Osteoblast (primary cell): ENCODE data around the gene SH3TC1. TPM values are rescaled to one million over a fixed set of nuclear protein-coding genes. Genes with fewer than 3 reads are reported as not detected.
A peak's percentile ranks its signal among the peaks of the same experiment; 100 is the strongest.

ENCODE experiments used
- DNase-seq: peaks from one replicate; pipeline ENCODE4 v3.0.0; 2011; ENCODE audit warnings: low spot score, mixed read lengths; ENCODE audit not compliant: insufficient read length; ENCODE audit errors: missing footprints
- H2AFZ ChIP-seq: 2 replicates; pipeline ENCODE4 v1.6.0; 2011; ENCODE audit warnings: mild to moderate bottlenecking, low read length
- H3K27ac ChIP-seq: 2 replicates; pipeline ENCODE4 v1.5.1; 2011; ENCODE audit warnings: mild to moderate bottlenecking, low read depth, low read length, moderate library complexity
- H3K27me3 ChIP-seq: 2 replicates; pipeline ENCODE4 v1.6.0; 2012; ENCODE audit warnings: mild to moderate bottlenecking, control low read depth, inconsistent platforms, low read length, moderate library complexity; ENCODE audit not compliant: insufficient read depth
- H3K36me3 ChIP-seq: 2 replicates; pipeline ENCODE4 v1.5.1; 2011; ENCODE audit warnings: mild to moderate bottlenecking, low read length, control low read depth, moderate library complexity; ENCODE audit not compliant: insufficient read depth
- H3K4me1 ChIP-seq: 2 replicates; pipeline ENCODE4 v1.5.1; 2011; ENCODE audit warnings: mild to moderate bottlenecking, low read length, control low read depth, moderate library complexity; ENCODE audit not compliant: insufficient read depth
- H3K4me2 ChIP-seq: 2 replicates; pipeline ENCODE4 v1.6.0; 2011; ENCODE audit warnings: mild to moderate bottlenecking, low read length; ENCODE audit not compliant: insufficient read depth
- H3K4me3 ChIP-seq: fragments of 200-600 bp; sonication (generic); 3 replicates; pipeline ENCODE4 v1.5.1; 2012; ENCODE audit warnings: mild to moderate bottlenecking, low read length, inconsistent platforms; ENCODE audit not compliant: insufficient read depth
- H3K79me2 ChIP-seq: 2 replicates; pipeline ENCODE4 v1.6.0; 2012; ENCODE audit warnings: mild to moderate bottlenecking, low read length, control low read depth, inconsistent platforms; ENCODE audit not compliant: insufficient read depth
- H3K9me3 ChIP-seq: 2 replicates; pipeline ENCODE4 v1.5.1; 2011; ENCODE audit warnings: low read depth, low read length, control low read depth
- H4K20me1 ChIP-seq: 2 replicates; pipeline ENCODE4 v1.6.0; 2012; ENCODE audit warnings: mild to moderate bottlenecking, low read length, control low read depth; ENCODE audit not compliant: insufficient read depth
- total RNA-seq: library from RNA; depleted of rRNA; stranded (reverse); fragments of >200 nt; gene quantifications from 2 replicates; pipeline ENCODE4 v1.2.3, GENCODE V29; 2012
- TF ChIP-seq, protein P1 (sequence below): IDR thresholded peaks from 2 replicates; pipeline ENCODE4 v1.5.1; 2011; ENCODE audit warnings: mild to moderate bottlenecking, low read depth, low read length, moderate library complexity; ENCODE audit errors: extremely low read depth

The SH3TC1 gene
- total RNA-seq, 1 donor: 3.6 TPM

DNA sequence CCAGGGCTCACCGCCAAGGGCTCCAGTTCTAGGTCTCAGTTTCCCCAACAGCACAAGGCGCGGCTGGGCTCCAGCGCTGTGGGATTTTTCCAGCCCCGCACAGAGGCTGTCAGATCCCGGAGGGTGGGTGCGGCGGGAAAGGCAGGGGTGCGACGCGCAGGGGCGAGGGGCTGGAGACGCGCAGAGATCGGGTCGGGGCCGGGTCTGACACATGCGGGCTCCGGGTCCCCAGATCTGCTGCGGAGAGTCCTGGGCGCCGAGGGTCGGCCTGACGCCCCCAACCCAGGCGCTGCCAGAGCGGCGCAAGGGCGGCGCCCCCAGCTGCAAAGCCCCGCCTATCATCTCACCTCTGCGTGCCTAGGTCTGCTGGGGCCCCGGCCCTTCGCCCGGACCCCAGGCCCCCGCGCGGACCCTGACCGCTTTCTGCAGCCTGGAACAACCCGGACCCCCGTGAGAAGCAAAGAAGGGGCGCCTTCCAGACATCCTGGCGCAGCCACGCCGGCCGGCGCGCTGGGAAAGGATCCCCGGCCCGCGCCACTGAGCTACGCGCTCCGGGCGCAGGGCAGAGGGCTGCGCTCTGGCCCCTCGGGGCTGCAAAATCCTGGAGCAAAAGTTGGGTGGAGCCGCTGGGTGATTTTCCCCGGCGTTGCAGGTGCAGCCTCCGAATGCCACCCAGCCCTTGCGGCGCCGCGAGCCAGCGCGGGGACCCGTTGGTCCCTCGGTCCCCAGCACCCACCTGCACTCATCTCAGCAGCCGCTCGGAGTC lies 41.0 kb upstream of the SH3TC1 start:
- Histone ChIP-seq H3K79me2 (no peaks in the 10 kb centered on the region), H3K4me1 (peaks cover 10% of the 10 kb centered on the region), H3K4me2 (peak overlapping the region; percentile 72), H2AFZ (peak overlapping the region; percentile 22), H3K36me3 (no peaks in the 10 kb centered on the region), H3K4me3 (peak overlapping the region; percentile 89), H4K20me1 (no peaks in the 10 kb centered on the region), H3K9me3 (no peaks in the 10 kb centered on the region), H3K27ac (no peak overlapping the region), H3K27me3 (peaks cover 33% of the 10 kb centered on the region)
- DNase-seq: peak; percentile 79
- TF ChIP-seq, protein P1, sequence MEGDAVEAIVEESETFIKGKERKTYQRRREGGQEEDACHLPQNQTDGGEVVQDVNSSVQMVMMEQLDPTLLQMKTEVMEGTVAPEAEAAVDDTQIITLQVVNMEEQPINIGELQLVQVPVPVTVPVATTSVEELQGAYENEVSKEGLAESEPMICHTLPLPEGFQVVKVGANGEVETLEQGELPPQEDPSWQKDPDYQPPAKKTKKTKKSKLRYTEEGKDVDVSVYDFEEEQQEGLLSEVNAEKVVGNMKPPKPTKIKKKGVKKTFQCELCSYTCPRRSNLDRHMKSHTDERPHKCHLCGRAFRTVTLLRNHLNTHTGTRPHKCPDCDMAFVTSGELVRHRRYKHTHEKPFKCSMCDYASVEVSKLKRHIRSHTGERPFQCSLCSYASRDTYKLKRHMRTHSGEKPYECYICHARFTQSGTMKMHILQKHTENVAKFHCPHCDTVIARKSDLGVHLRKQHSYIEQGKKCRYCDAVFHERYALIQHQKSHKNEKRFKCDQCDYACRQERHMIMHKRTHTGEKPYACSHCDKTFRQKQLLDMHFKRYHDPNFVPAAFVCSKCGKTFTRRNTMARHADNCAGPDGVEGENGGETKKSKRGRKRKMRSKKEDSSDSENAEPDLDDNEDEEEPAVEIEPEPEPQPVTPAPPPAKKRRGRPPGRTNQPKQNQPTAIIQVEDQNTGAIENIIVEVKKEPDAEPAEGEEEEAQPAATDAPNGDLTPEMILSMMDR: no peak

DNA sequence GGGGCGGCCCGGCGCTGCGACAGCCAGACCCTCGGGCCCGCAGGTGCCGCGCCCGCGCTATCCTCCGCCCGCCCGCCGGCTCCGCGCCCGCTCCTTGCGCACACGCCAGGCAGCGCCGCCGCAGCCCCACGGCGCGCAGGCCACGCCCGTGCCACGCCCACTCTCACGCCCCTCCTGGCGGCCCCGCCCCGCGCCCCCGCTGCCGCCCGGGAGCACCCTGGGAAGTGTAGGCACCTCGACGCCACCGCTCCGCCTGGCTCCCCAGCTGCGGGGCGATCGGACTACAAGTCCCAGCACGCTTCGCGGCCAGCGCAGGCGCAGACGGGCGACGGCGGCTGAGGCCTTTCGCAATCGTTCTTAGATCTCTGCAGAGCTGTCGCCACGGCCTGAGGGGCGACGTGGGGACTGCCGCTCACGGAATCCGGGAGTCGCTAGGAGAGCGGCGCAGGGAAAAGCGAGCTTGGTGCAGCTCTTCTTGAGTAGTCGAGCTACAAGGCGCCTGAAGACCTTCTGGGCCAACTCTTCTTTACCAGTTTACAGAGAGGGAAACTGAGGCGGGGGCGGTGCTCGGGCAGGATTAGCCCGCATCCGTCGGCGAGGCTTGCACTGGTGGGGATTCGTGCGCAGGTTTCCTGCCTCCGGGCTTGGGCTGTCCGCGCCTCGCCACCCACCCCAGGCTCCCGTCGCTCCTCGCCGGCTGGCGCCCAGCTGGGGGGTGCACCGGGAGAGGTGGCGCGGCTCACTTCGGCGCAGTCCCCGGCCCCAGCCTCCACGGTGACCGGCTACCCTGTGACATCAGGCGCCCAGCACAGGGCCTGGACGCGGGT lies 40.2 kb upstream of the SH3TC1 start, which contains the start of gene ABLIM2:
ABLIM2 (minus strand) TSS at position 104 of the 827 bp plus-strand sequence. CDS start 124 bp downstream, outside the sequence.
- Histone ChIP-seq H4K20me1 (no peaks in the 10 kb centered on the region), H3K27me3 (peaks cover 27% of the 10 kb centered on the region), H3K4me1 (peaks cover 10% of the 10 kb centered on the region), H3K4me3 (peak within 1 kb of the TSS; percentile 89), H2AFZ (peak within 1 kb of the TSS; percentile 99), H3K79me2 (no peaks in the 10 kb centered on the region), H3K4me2 (peak within 1 kb of the TSS; percentile 99), H3K36me3 (no peaks in the 10 kb centered on the region), H3K9me3 (no peaks in the 10 kb centered on the region), H3K27ac (no peak within 1 kb of the TSS)
- TF ChIP-seq, protein P1: no peak
- peak; percentile 100 for DNase-seq

DNA sequence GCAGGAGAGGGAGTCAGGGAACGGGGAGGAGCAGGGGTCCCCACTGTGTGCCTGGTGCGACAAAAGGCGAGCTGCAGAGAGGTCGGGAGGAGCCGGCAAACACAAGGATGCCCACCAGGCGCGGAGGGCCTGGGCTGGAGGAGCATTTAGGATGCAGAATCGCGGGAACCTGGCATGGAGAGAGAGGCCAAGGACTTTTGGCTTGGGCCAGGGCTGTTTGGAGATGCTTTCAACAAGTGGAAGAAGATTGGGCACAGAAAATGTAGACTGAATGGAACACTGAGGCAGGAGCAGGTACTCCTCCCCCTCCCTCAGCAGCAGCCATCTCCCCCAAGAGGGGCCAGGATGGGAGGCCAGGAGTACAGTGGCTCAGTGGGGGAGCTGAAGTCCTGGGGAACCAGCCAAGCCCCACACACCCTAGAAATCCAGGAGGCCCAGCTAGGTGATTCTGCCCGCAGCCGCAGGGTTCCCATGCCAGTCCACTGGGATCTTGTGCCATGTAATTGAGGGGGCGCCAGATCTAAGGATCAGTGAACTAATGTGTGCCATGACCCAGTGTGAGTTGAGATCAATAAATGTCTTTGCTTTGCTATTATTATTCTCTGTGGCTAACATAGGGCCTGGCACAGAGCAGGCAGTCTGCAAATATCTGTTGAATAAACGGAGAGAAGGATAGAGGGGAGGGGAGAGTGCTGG lies 39.4 kb upstream of the SH3TC1 start:
- Histone ChIP-seq H4K20me1 (no peaks in the 10 kb centered on the region), H3K36me3 (no peaks in the 10 kb centered on the region), H3K4me3 (peak overlapping the region; percentile 89), H3K27me3 (peaks cover 34% of the 10 kb centered on the region), H2AFZ (peak overlapping the region; percentile 99), H3K4me2 (peak overlapping the region; percentile 99), H3K4me1 (peaks cover 10% of the 10 kb centered on the region), H3K9me3 (no peaks in the 10 kb centered on the region), H3K79me2 (no peaks in the 10 kb centered on the region), H3K27ac (no peak overlapping the region)
- TF ChIP-seq, protein P1: no peak
- peak; percentile 84 for DNase-seq

DNA sequence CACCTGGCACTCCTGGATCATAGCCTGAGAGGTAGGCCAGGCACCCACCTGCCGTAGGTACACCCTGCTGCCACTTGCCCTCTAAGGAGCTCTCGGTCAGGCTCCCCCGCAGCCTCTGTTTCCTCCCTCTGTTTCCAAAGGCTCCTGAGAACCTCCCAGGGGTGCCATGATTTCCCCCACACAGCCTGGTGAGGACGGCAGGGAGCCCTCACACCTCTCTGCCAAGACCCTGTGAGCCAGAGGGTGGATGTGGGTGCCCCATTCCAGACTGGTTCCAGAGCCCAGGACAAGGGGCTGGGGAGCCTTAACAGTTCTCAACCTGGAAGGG lies 38.9 kb upstream of the SH3TC1 start:
- H3K27me3 ChIP-seq: peaks cover 36% of the 10 kb centered on the region
- no peaks in the 10 kb centered on the region for H3K36me3 ChIP-seq
- no peaks in the 10 kb centered on the region for H3K9me3 ChIP-seq
- H3K27ac ChIP-seq: no peak overlapping the region
- H3K4me3 ChIP-seq: no peak overlapping the region
- no peak overlapping the region for H3K4me2 ChIP-seq
- H4K20me1 ChIP-seq: no peaks in the 10 kb centered on the region
- TF ChIP-seq, protein P1: no peak
- peak; percentile 66 for DNase-seq
- peaks cover 10% of the 10 kb centered on the region for H3K4me1 ChIP-seq
- H2AFZ ChIP-seq: no peak overlapping the region
- H3K79me2 ChIP-seq: no peaks in the 10 kb centered on the region
